ENCODE results near the gene PINLYP.

DNA sequence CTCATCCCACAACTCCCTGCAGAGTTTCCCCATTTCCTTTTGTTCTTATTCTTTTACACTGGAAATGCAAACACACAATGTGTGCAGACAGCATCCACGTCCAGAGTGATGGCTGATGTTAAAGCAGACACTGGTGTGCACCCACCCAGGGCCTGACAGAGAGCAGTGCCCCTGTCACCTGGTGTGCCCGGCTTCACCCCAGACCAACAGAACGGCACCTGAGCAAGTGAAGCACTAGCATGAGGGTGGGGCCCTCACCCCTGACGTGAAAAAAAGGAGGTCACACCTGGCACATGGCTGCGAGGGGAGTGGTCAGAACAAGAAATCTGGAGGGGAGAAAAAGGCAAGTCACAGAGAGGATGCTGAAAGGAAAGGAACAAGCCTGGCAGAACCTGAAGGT, 30.3 kb upstream of the PINLYP start:
- TF ChIP-seq GATA3 (IDR thresholded peaks at IDR 0.05; ENCODE audit: low read depth, low read length) (no peak), GATA2 (IDR thresholded peaks at IDR 0.05; ENCODE audit: low read depth, low read length) (no peak)

All from SH-SY5Y (cell line).